NCI-H1436 treated with DMSO at 0.1 percent for 48 hours (cell line): ENCODE data around the gene FSD1.

Experiments used
- DNase-seq: peaks from one replicate; lab custom pipeline; 2025; lab: John Stamatoyannopoulos, UW

The FSD1 gene

GRCh38 chr19:4365341-4365740 is 60.9 kb downstream of the FSD1 start:
- DNase-seq = no peak

GRCh38 chr19:4365791-4366665 is 61.6 kb downstream of the FSD1 start:
- no peak for DNase-seq

- no peak for DNase-seq
These were observed 62.4 kb downstream of the FSD1 start for GRCh38 chr19:4366666-4367335.

GRCh38 chr19:4367336-4367723 is 62.9 kb downstream of the FSD1 start:
- DNase-seq = no peak

GRCh38 chr19:4367781-4368127 is 63.4 kb downstream of the FSD1 start:
- no peak for DNase-seq

- no peak for DNase-seq
These were observed 63.9 kb downstream of the FSD1 start for GRCh38 chr19:4368128-4368820.

- no peak for DNase-seq
These were observed 64.9 kb downstream of the FSD1 start for GRCh38 chr19:4369109-4369887.

GRCh38 chr19:4369888-4370260 is 65.5 kb downstream of the FSD1 start:
- no peak for DNase-seq

- DNase-seq = no peak
These were observed 66.1 kb downstream of the FSD1 start for GRCh38 chr19:4370418-4371041.

GRCh38 chr19:4371247-4372164 is 67.1 kb downstream of the FSD1 start:
- DNase-seq = no peak

GRCh38 chr19:4372165-4373012 is 68.0 kb downstream of the FSD1 start:
- no peak for DNase-seq

- DNase-seq = no peak
These were observed 68.6 kb downstream of the FSD1 start for GRCh38 chr19:4373013-4373367.
